ENCODE results near the gene BAG5.

DNA sequence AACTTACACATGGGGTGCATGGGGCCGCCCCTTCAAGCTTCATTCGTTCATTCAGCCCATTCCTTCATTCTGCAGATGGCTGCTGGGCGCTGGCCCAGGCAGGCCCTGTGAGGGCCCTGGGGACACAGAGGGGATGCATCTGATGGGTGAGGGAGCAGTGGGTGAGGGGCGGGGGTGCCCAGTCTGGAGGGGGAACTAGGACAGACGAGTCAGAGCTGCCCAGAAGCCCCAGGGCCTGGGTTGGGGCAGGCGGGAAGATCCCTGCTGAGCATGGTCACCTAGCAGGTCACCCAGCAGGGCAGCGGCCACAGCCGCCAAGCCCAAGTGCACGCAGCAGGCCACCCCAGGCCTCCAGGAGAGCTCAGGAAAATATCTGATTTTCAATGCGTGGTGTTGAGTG is 19.3 kb downstream of the BAG5 start:
- TF ChIP-seq EZH2 (IDR thresholded peaks at IDR 0.05): no peak
- TF ChIP-seq POLR2AphosphoS5 (IDR thresholded peaks at IDR 0.05; ENCODE audit: borderline replicate concordance, low read depth, low read length): no peak

All from SK-N-MC (cell line).